Stimulated activated CD8-positive, alpha-beta memory T cell treated with anti-CD3 and anti-CD28 coated beads, Interleukin-7, amount 100 ng/mL, for 24 hours (primary cell): ENCODE data around the gene RANBP2.

Source experiments
- DNase-seq: peaks from one replicate; pipeline ENCODE4 v3.0.0-alpha.2; 2020; ENCODE audit warnings: low read depth

Gene RANBP2

GRCh38 chr2:108778857-108779256, 59.6 kb downstream of the RANBP2 start:
- DNase-seq: no peak

GRCh38 chr2:108786008-108786353, 66.7 kb downstream of the RANBP2 start:
- no peak for DNase-seq

GRCh38 chr2:108786354-108787215, 67.3 kb downstream of the RANBP2 start, which contains the start of gene CCDC138:
Gene CCDC138 (plus strand): TSS chr2:108786771. CDS start chr2:108786823, 52 bp downstream.
- DNase-seq: peak; percentile 83

- no peak for DNase-seq
Observed at GRCh38 chr2:108787216-108787541, 67.9 kb downstream of the RANBP2 start.

GRCh38 chr2:108803045-108803736, 83.9 kb downstream of the RANBP2 start:
- DNase-seq: no peak

- DNase-seq: no peak
Observed at GRCh38 chr2:108805032-108805431, 85.8 kb downstream of the RANBP2 start.

GRCh38 chr2:108805782-108806181, 86.5 kb downstream of the RANBP2 start:
- no peak for DNase-seq

GRCh38 chr2:108806371-108807113, 87.3 kb downstream of the RANBP2 start:
- DNase-seq: no peak

- DNase-seq: no peak
Observed at GRCh38 chr2:108809936-108810335, 90.7 kb downstream of the RANBP2 start.

- DNase-seq: no peak
Observed at GRCh38 chr2:108810993-108811957, 92.0 kb downstream of the RANBP2 start.

- DNase-seq: no peak
Observed at GRCh38 chr2:108813732-108814131, 94.5 kb downstream of the RANBP2 start.

GRCh38 chr2:108820482-108820881, 101.2 kb downstream of the RANBP2 start:
- DNase-seq: no peak

GRCh38 chr2:108823286-108823685, 104.0 kb downstream of the RANBP2 start:
- no peak for DNase-seq

- no peak for DNase-seq
Observed at GRCh38 chr2:108824316-108825070, 105.2 kb downstream of the RANBP2 start.

- no peak for DNase-seq
Observed at GRCh38 chr2:108825254-108825653, 106.0 kb downstream of the RANBP2 start.

- no peak for DNase-seq
Observed at GRCh38 chr2:108825736-108826135, 106.5 kb downstream of the RANBP2 start.

GRCh38 chr2:108829578-108830310, 110.5 kb downstream of the RANBP2 start:
- no peak for DNase-seq

- DNase-seq: no peak
Observed at GRCh38 chr2:108833219-108833618, 113.9 kb downstream of the RANBP2 start.

- DNase-seq: no peak
Observed at GRCh38 chr2:108834620-108835019, 115.3 kb downstream of the RANBP2 start.

GRCh38 chr2:108835040-108835439, 115.8 kb downstream of the RANBP2 start:
- no peak for DNase-seq
